GM18508 (cell line): Measurements from ENCODE around the gene ELMOD1.

ENCODE experiments used
- ATAC-seq: cut with Tn5 transposase; IDR thresholded peaks from one replicate; pipeline ENCODE4 v1.9.1; 2021; ENCODE audit warnings: moderate number of reproducible peaks; ENCODE audit not compliant: insufficient read depth, unreplicated experiment

Gene ELMOD1

GRCh38 chr11:107625685-107625989 lies 34.7 kb downstream of the ELMOD1 start:
- ATAC-seq = no peak

- ATAC-seq = no peak
These were observed 40.1 kb downstream of the ELMOD1 start for GRCh38 chr11:107631043-107631442.

GRCh38 chr11:107631931-107632330 lies 41.0 kb downstream of the ELMOD1 start:
- no peak for ATAC-seq

GRCh38 chr11:107646783-107647182 lies 55.8 kb downstream of the ELMOD1 start:
- no peak for ATAC-seq

- no peak for ATAC-seq
These were observed 57.3 kb downstream of the ELMOD1 start for GRCh38 chr11:107648242-107648641.

- ATAC-seq = no peak
These were observed 60.7 kb downstream of the ELMOD1 start for GRCh38 chr11:107651672-107652071.

- ATAC-seq = no peak
These were observed 62.1 kb downstream of the ELMOD1 start for GRCh38 chr11:107653076-107653475.

GRCh38 chr11:107655602-107656001 lies 64.7 kb downstream of the ELMOD1 start:
- ATAC-seq = no peak

- no peak for ATAC-seq
These were observed 68.4 kb downstream of the ELMOD1 start for GRCh38 chr11:107659310-107659709.

GRCh38 chr11:107660066-107660465 lies 69.1 kb downstream of the ELMOD1 start:
- ATAC-seq = no peak

- ATAC-seq = no peak
These were observed 70.7 kb downstream of the ELMOD1 start for GRCh38 chr11:107661656-107662055.

- no peak for ATAC-seq
These were observed 74.1 kb downstream of the ELMOD1 start for GRCh38 chr11:107665018-107665417.

- no peak for ATAC-seq
These were observed 76.1 kb downstream of the ELMOD1 start for GRCh38 chr11:107666911-107667613.

- ATAC-seq = no peak
These were observed 78.3 kb downstream of the ELMOD1 start for GRCh38 chr11:107669191-107669740.

GRCh38 chr11:107669893-107670601 lies 79.1 kb downstream of the ELMOD1 start:
- ATAC-seq = no peak

GRCh38 chr11:107675902-107676301 lies 85.0 kb downstream of the ELMOD1 start:
- ATAC-seq = no peak

GRCh38 chr11:107676336-107677057 lies 85.5 kb downstream of the ELMOD1 start:
- ATAC-seq = no peak

GRCh38 chr11:107677924-107678631 lies 87.1 kb downstream of the ELMOD1 start:
- ATAC-seq = no peak

GRCh38 chr11:107678632-107678971 lies 87.7 kb downstream of the ELMOD1 start:
- ATAC-seq = no peak

GRCh38 chr11:107679255-107680024 lies 88.5 kb downstream of the ELMOD1 start:
- ATAC-seq = no peak
